Activated naive CD8-positive, alpha-beta T cell (primary cell): Measurements from ENCODE around the gene PRRX2.

Experiments used
- H3K27ac Mint-ChIP-seq: one replicate; pipeline ENCODE4 v1.8.0; 2021; ENCODE audit warnings: mixed read lengths
- H3K27me3 Mint-ChIP-seq: one replicate; pipeline ENCODE4 v1.8.0; 2021; ENCODE audit warnings: mixed read lengths
- H3K36me3 Mint-ChIP-seq: one replicate; pipeline ENCODE4 v1.8.0; 2021; ENCODE audit warnings: mixed read lengths
- H3K4me1 Mint-ChIP-seq: one replicate; pipeline ENCODE4 v1.8.0; 2021; ENCODE audit warnings: low read depth, mixed read lengths
- H3K4me3 Mint-ChIP-seq: one replicate; pipeline ENCODE4 v1.8.0; 2021; ENCODE audit warnings: mild to moderate bottlenecking, mixed read lengths
- H3K9me3 Mint-ChIP-seq: one replicate; pipeline ENCODE4 v1.8.0; 2021; ENCODE audit warnings: low read depth, mixed read lengths

Gene PRRX2

GRCh38 chr9:129665389-129665775 lies at the start of gene PRRX2:
Gene PRRX2, plus strand, starts transcription at chr9:129665647. Its CDS starts 221 bp downstream, at chr9:129665868.
- Mint-ChIP-seq H3K36me3 (no peaks in the 10 kb centered on the region), H3K9me3 (no peaks in the 10 kb centered on the region), H3K27ac (no peak within 1 kb of the TSS), H3K4me1 (peaks cover 4% of the 10 kb centered on the region), H3K27me3 (peaks cover 4% of the 10 kb centered on the region), H3K4me3 (peak within 1 kb of the TSS; percentile 75)

GRCh38 chr9:129617167-129617566 lies 48.3 kb upstream of the PRRX2 start:
- H3K9me3 Mint-ChIP-seq, result no peaks in the 10 kb centered on the region
- H3K27me3 Mint-ChIP-seq, result peaks cover 11% of the 10 kb centered on the region
- H3K4me1 Mint-ChIP-seq, result peaks cover 7% of the 10 kb centered on the region
- H3K27ac Mint-ChIP-seq, result no peak overlapping the region
- no peak overlapping the region for H3K4me3 Mint-ChIP-seq
- no peaks in the 10 kb centered on the region for H3K36me3 Mint-ChIP-seq

GRCh38 chr9:129619787-129620668 lies 45.4 kb upstream of the PRRX2 start:
- peak overlapping the region; percentile 61 for H3K4me3 Mint-ChIP-seq
- H3K4me1 Mint-ChIP-seq, result peaks cover 16% of the 10 kb centered on the region
- H3K27ac Mint-ChIP-seq, result no peak overlapping the region
- no peaks in the 10 kb centered on the region for H3K9me3 Mint-ChIP-seq
- H3K36me3 Mint-ChIP-seq, result no peaks in the 10 kb centered on the region
- H3K27me3 Mint-ChIP-seq, result peaks cover 11% of the 10 kb centered on the region

GRCh38 chr9:129620669-129621295 lies 44.7 kb upstream of the PRRX2 start, which contains the start of gene C9orf50:
Gene C9orf50, minus strand, starts transcription at chr9:129621101. Its CDS starts 527 bp downstream, at chr9:129620574.
- peaks cover 11% of the 10 kb centered on the region for H3K27me3 Mint-ChIP-seq
- no peaks in the 10 kb centered on the region for H3K9me3 Mint-ChIP-seq
- peaks cover 20% of the 10 kb centered on the region for H3K4me1 Mint-ChIP-seq
- H3K27ac Mint-ChIP-seq, result no peak within 1 kb of the TSS
- H3K36me3 Mint-ChIP-seq, result no peaks in the 10 kb centered on the region
- peak within 1 kb of the TSS; percentile 62 for H3K4me3 Mint-ChIP-seq

GRCh38 chr9:129623331-129623730 lies 42.1 kb upstream of the PRRX2 start:
- no peak overlapping the region for H3K4me3 Mint-ChIP-seq
- H3K27ac Mint-ChIP-seq, result peak overlapping the region; percentile 16
- H3K4me1 Mint-ChIP-seq, result peaks cover 36% of the 10 kb centered on the region
- H3K27me3 Mint-ChIP-seq, result peaks cover 10% of the 10 kb centered on the region
- no peaks in the 10 kb centered on the region for H3K9me3 Mint-ChIP-seq
- H3K36me3 Mint-ChIP-seq, result peaks cover 6% of the 10 kb centered on the region

GRCh38 chr9:129624168-129624759 lies 41.2 kb upstream of the PRRX2 start:
- Mint-ChIP-seq H3K36me3 (peaks cover 6% of the 10 kb centered on the region), H3K27ac (peak overlapping the region; percentile 54), H3K4me3 (peak overlapping the region; percentile 79), H3K4me1 (peaks cover 42% of the 10 kb centered on the region), H3K9me3 (no peaks in the 10 kb centered on the region), H3K27me3 (peaks cover 5% of the 10 kb centered on the region)

- Mint-ChIP-seq H3K27me3 (peaks cover 5% of the 10 kb centered on the region), H3K27ac (peak overlapping the region; percentile 81), H3K4me3 (peak overlapping the region; percentile 97), H3K4me1 (peaks cover 48% of the 10 kb centered on the region), H3K36me3 (peaks cover 6% of the 10 kb centered on the region), H3K9me3 (no peaks in the 10 kb centered on the region)
Observed at GRCh38 chr9:129624947-129625346, 40.5 kb upstream of the PRRX2 start.

- Mint-ChIP-seq H3K4me1 (peaks cover 57% of the 10 kb centered on the region), H3K4me3 (peak within 1 kb of the TSS; percentile 97), H3K27me3 (peaks cover 2% of the 10 kb centered on the region), H3K27ac (peak within 1 kb of the TSS; percentile 99), H3K9me3 (no peaks in the 10 kb centered on the region), H3K36me3 (peaks cover 6% of the 10 kb centered on the region)
Observed at GRCh38 chr9:129626079-129626624, 39.3 kb upstream of the PRRX2 start, which contains the start of gene NTMT1. Gene NTMT1, plus strand, starts transcription at chr9:129626163. Its CDS starts 6,541 bp downstream, at chr9:129632704.

GRCh38 chr9:129626625-129627284 lies 38.7 kb upstream of the PRRX2 start:
- H3K27me3 Mint-ChIP-seq, result no peaks in the 10 kb centered on the region
- H3K4me1 Mint-ChIP-seq, result peaks cover 63% of the 10 kb centered on the region
- no peaks in the 10 kb centered on the region for H3K9me3 Mint-ChIP-seq
- peak overlapping the region; percentile 97 for H3K4me3 Mint-ChIP-seq
- peak overlapping the region; percentile 99 for H3K27ac Mint-ChIP-seq
- H3K36me3 Mint-ChIP-seq, result peaks cover 6% of the 10 kb centered on the region

- Mint-ChIP-seq H3K9me3 (no peaks in the 10 kb centered on the region), H3K4me3 (peak overlapping the region; percentile 97), H3K27ac (peak overlapping the region; percentile 99), H3K4me1 (peaks cover 65% of the 10 kb centered on the region), H3K27me3 (no peaks in the 10 kb centered on the region), H3K36me3 (peaks cover 6% of the 10 kb centered on the region)
Observed at GRCh38 chr9:129627556-129628440, 37.6 kb upstream of the PRRX2 start.

- Mint-ChIP-seq H3K4me3 (peak overlapping the region; percentile 97), H3K4me1 (peaks cover 65% of the 10 kb centered on the region), H3K9me3 (no peaks in the 10 kb centered on the region), H3K27me3 (no peaks in the 10 kb centered on the region), H3K36me3 (peaks cover 6% of the 10 kb centered on the region), H3K27ac (peak overlapping the region; percentile 34)
Observed at GRCh38 chr9:129628709-129629108, 36.7 kb upstream of the PRRX2 start.

GRCh38 chr9:129629251-129629820 lies 36.1 kb upstream of the PRRX2 start:
- Mint-ChIP-seq H3K27ac (peak overlapping the region; percentile 46), H3K4me3 (peak overlapping the region; percentile 97), H3K36me3 (peaks cover 6% of the 10 kb centered on the region), H3K27me3 (no peaks in the 10 kb centered on the region), H3K4me1 (peaks cover 61% of the 10 kb centered on the region), H3K9me3 (no peaks in the 10 kb centered on the region)

- Mint-ChIP-seq H3K36me3 (peaks cover 6% of the 10 kb centered on the region), H3K4me1 (peaks cover 52% of the 10 kb centered on the region), H3K27me3 (no peaks in the 10 kb centered on the region), H3K9me3 (no peaks in the 10 kb centered on the region), H3K4me3 (no peak overlapping the region), H3K27ac (peak overlapping the region; percentile 41)
Observed at GRCh38 chr9:129630967-129631673, 34.3 kb upstream of the PRRX2 start.
